HG03520 (cell line): ENCODE results near the gene TXNDC2.
A peak's percentile ranks its signal among the peaks of the same experiment; 100 is the strongest.

ENCODE experiments used
- ATAC-seq: cut with Tn5 transposase; IDR thresholded peaks from one replicate; pipeline ENCODE4 v1.9.1; 2021; ENCODE audit warnings: mild to moderate bottlenecking, moderate library complexity; ENCODE audit not compliant: unreplicated experiment

TXNDC2 gene

DNA sequence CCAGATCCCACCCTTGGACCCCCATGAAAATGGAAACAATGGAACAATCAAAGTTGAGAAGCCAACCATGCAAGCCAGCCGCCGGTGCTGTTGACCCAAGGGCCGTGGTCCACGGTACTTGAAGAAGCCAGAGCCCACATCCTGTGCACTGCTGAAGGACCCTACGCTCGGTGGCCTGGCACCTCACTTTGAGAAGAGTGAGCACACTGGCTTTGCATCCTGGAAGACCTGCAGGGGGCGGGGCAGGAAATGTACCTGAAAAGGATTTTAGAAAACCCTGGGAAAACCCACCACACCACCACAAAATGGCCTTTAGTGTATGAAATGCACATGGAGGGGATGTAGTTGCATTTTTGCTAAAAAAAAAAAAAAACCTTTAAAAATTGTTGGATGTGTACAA is 26.5 kb upstream of the TXNDC2 start:
- no peak for ATAC-seq

- no peak for ATAC-seq
Observed at GRCh38 chr18:9860682-9861081, 25.1 kb upstream of the TXNDC2 start.

GRCh38 chr18:9861157-9861556 is 24.6 kb upstream of the TXNDC2 start:
- ATAC-seq = peak; percentile 86

DNA sequence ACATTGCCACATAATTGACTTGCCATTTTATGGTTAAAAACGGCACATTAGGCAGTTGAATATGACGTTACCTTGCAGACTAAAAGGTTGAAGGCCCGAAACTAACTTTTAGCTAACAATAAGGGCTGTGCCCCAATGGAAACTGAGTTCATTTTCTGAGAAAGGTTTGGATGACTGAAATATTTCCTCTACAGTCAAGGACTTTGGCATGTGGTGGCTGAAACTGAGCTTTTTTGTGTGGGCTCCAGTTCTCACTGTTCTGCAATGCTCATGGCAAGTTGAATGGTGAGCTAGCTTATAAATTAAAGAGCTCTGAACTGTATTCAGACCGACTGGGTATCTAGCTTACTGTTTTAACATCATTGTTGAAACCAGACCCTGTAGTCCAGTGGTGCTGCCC is 23.8 kb upstream of the TXNDC2 start:
- ATAC-seq = peak; percentile 59

DNA sequence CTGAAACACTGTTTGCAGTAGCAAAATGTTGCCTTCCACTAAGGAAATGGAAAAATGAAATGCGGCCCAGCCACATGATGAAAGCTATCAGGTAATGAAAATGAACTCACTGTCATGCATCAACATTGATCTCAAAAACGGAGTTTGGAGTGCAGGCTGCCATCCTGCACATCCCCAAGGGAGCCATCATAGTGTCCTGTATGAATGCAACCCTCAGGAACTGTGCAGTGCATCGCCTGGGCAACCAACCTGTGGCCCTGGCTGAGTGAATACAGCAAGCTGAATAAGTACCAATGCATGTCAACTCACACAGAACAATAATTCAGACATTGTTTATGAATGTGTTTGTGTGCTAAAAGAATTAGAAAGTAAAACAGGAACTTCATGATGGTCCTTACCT is 23.1 kb upstream of the TXNDC2 start:
- no peak for ATAC-seq

GRCh38 chr18:9863282-9863681 is 22.5 kb upstream of the TXNDC2 start:
- ATAC-seq = no peak

GRCh38 chr18:9865764-9866490 is 19.8 kb upstream of the TXNDC2 start:
- no peak for ATAC-seq

DNA sequence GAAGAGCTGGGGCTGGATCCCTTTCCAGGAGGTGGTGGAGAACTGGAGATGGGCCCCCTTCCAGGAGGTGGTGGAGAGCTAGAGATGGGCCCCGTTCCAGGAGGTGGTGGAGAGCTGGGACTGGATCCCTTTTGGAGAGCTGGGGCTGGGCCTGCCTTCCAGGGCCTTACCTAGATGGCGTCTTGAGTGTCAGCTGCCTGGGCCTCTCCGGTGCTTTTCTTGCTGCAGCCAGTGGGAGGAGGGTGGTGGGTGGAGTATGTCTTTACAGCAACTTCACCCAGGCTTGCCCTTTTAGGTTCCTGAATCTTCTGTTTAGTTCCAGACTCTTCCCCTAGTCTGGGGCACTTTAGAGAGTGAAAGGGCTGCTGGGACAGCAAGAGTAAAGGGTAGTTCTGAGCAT is 19.1 kb upstream of the TXNDC2 start:
- no peak for ATAC-seq

- no peak for ATAC-seq
Observed at GRCh38 chr18:9867071-9867594, 18.6 kb upstream of the TXNDC2 start.

DNA sequence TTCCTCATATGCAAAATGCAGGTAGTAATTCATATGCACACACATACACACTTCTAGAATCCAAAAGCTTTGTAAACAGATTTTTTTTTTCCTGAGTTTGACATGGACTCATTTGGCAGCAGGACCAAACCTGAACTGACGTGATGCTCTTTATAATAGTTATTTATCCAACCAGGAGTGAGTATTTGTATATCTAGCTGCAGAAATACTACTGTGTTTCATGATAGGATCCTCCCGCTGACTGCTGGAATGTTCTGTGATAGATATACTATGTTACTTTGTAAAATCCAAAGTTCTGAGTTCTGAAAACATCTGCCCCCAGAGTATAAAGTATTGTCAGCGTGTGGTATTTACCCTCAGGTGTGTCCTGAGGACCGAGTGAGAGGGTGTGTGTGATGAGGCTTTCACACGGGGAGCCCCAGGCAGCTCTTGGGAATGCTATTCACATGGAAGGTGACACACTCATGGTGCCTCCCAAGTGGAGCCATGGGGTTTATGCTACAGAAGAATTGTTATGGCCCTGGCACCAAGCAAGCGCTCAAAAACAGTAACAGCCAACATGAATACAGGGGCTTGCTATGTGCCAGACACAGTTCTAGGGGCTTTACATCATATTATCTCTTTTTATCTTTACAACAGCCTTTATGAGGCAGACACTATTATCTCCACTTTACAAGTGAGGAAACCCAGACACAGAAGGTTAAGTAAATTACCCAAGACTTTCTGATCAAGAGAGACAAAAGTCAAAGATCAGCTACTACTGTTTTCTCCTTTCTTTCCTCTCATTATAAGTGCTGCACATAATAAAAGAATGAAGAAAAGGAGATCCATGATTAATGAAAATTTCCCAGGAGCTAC is 16.7 kb upstream of the TXNDC2 start:
- no peak for ATAC-seq

GRCh38 chr18:9869715-9870430 is 15.9 kb upstream of the TXNDC2 start:
- ATAC-seq = peak; percentile 76

DNA sequence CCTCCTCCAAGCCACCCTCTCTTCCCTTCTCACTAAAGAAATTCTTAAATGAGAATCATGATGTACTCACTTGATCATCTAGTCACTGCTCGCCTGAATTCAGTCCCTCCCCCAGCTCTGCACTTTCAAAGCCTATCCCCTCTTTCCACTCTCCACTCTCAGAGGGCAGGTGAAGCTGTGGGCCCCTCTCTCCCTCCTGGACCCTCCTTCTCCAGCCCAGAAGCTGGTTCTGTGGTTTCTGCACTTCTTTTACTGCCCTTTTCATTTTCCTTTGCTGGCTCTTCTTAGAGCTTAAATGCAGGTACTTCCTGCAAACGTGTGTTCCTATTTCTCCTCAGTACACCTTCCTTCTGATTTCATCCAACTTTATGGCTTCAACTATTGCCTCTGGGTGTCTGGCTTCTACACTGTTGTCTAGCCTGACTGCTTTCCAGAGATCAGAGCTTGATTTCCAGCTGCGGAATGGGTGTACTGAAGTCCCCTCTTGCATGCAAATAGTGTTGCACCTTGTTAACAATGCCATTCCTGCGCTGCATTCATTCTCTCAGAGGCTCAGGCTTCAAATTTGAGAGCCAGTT is 15.3 kb upstream of the TXNDC2 start:
- peak; percentile 18 for ATAC-seq

DNA sequence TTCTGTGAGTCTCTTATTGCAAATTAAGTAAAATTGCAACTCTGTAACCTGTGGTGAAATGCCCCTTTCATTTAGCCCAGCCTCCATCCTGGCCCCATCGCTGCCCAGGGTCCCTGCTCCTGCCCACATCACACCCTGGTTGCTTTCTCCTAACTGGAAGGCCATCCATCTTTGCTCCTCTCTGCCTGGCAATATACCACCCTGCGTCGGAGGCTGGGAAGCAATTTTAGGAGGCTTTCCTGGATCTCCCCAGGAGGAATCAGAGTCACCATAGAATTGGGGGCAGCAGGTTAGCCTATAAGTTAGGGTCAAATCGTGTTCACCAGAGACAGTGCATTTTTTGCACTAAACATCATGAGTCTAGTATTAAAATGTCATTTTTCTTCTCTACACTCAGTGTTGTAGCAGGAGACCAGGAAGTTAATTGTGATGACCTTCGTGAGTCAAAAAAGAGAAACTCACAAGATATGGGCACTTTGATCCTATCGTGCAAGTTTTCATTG is 14.5 kb upstream of the TXNDC2 start:
- no peak for ATAC-seq

- no peak for ATAC-seq
Observed at GRCh38 chr18:9872823-9873222, 12.9 kb upstream of the TXNDC2 start.

- no peak for ATAC-seq
Observed at GRCh38 chr18:9874728-9875127, 11.0 kb upstream of the TXNDC2 start.

DNA sequence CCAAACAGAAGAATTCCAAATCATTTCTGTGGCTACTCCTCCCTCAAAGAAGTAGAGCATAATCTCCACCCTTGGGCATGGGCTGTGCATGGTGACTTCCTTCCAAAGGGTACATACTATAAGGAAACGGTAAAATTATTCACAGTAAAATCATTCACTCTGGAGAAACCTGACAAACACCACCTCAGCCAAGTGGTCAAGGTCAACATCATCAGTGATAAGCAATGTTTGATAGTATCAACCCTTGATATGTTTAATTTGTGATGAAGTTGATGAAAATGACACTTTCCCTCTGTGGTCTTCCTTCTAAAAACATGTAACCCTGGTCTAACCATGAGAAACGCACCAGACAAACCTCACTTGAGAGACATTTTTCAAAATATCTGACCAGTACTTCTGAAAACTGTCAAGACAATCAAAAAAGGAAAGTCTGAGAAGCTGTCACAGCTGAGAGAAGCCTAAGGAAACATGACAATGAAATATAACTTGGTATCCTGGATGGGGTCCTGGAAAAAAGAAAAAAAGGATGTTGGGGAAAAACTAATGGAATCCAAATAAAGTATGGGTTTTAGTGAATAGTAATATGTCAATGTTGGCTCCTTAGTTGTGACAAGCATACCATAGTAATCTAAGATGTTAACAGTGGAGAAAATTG is 9.4 kb upstream of the TXNDC2 start:
- ATAC-seq = no peak

GRCh38 chr18:9876867-9877654 is 8.7 kb upstream of the TXNDC2 start:
- no peak for ATAC-seq

- no peak for ATAC-seq
Observed at GRCh38 chr18:9877655-9878014, 8.1 kb upstream of the TXNDC2 start.

GRCh38 chr18:9878095-9878494 is 7.7 kb upstream of the TXNDC2 start:
- no peak for ATAC-seq
